Spleen (tissue), 7 donors: ENCODE measurements around the gene SPRED1.

ENCODE experiments used
- CTCF ChIP-seq, 11 experiments: fragments of 200-600 bp in 7 of 11; fragments of 450-650 bp in 4 of 11; sonication (generic) in 4 of 11; IDR thresholded peaks in 8 of 11; conservative IDR thresholded peaks in 3 of 11; 1 replicate in 7 of 11; 2 replicates in 4 of 11; pipeline versions ENCODE4 v1.4.0 to v1.8.0; 2016 to 2021; ENCODE audit warnings: antibody characterized with exemption in 11 of 11, inconsistent platforms in 4 of 11, mild to moderate bottlenecking in 1 of 11
- POLR2A ChIP-seq, 3 donors: fragments of 450-650 bp; IDR thresholded peaks; one replicate each; pipeline ENCODE4 v1.5.1; 2017; ENCODE audit warnings: antibody characterized with exemption in 3 of 3, mild to moderate bottlenecking in 1 of 3
- POLR2AphosphoS5 ChIP-seq, 3 donors: sonication (generic); formaldehyde crosslinking; IDR thresholded peaks; one replicate each; pipeline ENCODE4 v1.5.1; 2017; ENCODE audit warnings: antibody characterized with exemption in 3 of 3
- donor health status: DM: no; HTN: no; CAD: no; lungs with moderate emphysema.
- donor health status: DM: no; HTN: no; CAD: no.
- donor health status: DM: no; HTN: no; CAD: no.

GRCh38 chr15:38225381-38225780 lies 27.3 kb upstream of the SPRED1 start:
- TF ChIP-seq CTCF (IDR thresholded peaks at IDR 0.05 in 8 of 11, conservative IDR thresholded peaks at IDR 0.05 in 3 of 11) (no peak), POLR2A (IDR thresholded peaks at IDR 0.05) (no peak), POLR2AphosphoS5 (IDR thresholded peaks at IDR 0.05) (no peak)
